Ectodermal cell (in vitro differentiated cells): ENCODE data around the gene CLSTN2.

Source experiments
- H3K27ac ChIP-seq: 2 replicates; pipeline ENCODE4 v1.7.0; 2013; ENCODE audit warnings: mild to moderate bottlenecking, low read depth, low read length; ENCODE audit not compliant: insufficient read depth, poor library complexity, severe bottlenecking
- H3K27me3 ChIP-seq: 2 replicates; pipeline ENCODE4 v1.7.0; 2013; ENCODE audit warnings: mild to moderate bottlenecking, low read length; ENCODE audit not compliant: insufficient read depth, control insufficient read depth, poor library complexity, severe bottlenecking
- H3K36me3 ChIP-seq: one replicate; pipeline ENCODE4 v1.7.0; 2013; ENCODE audit warnings: low read length; ENCODE audit not compliant: control insufficient read depth, insufficient read depth
- H3K4me1 ChIP-seq: one replicate; pipeline ENCODE4 v1.7.0; 2013; ENCODE audit warnings: low read length; ENCODE audit not compliant: control insufficient read depth, insufficient read depth
- H3K4me3 ChIP-seq: 2 replicates; pipeline ENCODE4 v1.7.0; 2013; ENCODE audit warnings: low read depth, low read length, control low read depth; ENCODE audit not compliant: insufficient read depth
- H3K9me3 ChIP-seq: 2 replicates; pipeline ENCODE4 v1.7.0; 2013; ENCODE audit warnings: mild to moderate bottlenecking, low read length, moderate library complexity; ENCODE audit not compliant: control insufficient read depth
- WGBS, 2 experiments: methylation state at CpG; one replicate each; pipeline ENCODE4 v1.1.7; 2013; ENCODE audit warnings: missing lambda C conversion rate in 2 of 2; 5-methylcytosine and 5-hydroxymethylcytosine counted together

CLSTN2 gene

GRCh38 chr3:140258222-140258724 lies 323.3 kb downstream of the CLSTN2 start:
- no peaks in the 10 kb centered on the region for H3K36me3 ChIP-seq
- 86 to 95% methylated on average over 3 to 4 of the region's 4 CpGs for WGBS, 2 experiments
- peaks cover 1% of the 10 kb centered on the region for H3K4me1 ChIP-seq
- H3K27me3 ChIP-seq, result no peaks in the 10 kb centered on the region
- H3K27ac ChIP-seq, result no peak overlapping the region
- no peaks in the 10 kb centered on the region for H3K9me3 ChIP-seq
- H3K4me3 ChIP-seq, result no peak overlapping the region

DNA sequence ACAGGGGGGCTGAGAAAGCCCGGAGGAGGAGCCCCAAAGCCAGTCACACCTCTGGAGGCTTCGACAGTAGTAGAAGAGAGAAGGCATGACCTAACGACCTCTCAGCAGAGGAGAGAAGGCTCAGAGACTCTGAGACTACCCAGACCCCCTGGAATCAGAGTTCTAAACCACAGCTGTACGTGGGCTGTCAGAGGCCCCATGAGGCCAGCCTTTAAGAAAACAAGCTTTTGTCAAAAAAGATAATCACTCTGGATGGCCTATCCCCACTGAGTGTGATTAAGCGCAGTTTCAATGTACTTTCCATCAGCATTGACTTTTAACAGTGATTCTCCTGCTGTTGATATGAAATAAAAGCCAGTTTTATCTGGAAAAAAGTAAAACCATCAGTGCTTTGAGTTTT lies 330.3 kb downstream of the CLSTN2 start:
- Histone ChIP-seq H3K4me3 (no peak overlapping the region), H3K9me3 (no peaks in the 10 kb centered on the region), H3K36me3 (no peaks in the 10 kb centered on the region), H3K27ac (no peak overlapping the region), H3K27me3 (no peaks in the 10 kb centered on the region), H3K4me1 (peaks cover 8% of the 10 kb centered on the region)
- 16 to 18% methylated on average over 5 of the region's 5 CpGs for WGBS, 2 experiments

GRCh38 chr3:140268103-140268502 lies 333.1 kb downstream of the CLSTN2 start:
- Histone ChIP-seq H3K4me3 (no peak overlapping the region), H3K27ac (no peak overlapping the region), H3K4me1 (peaks cover 8% of the 10 kb centered on the region), H3K36me3 (no peaks in the 10 kb centered on the region), H3K9me3 (no peaks in the 10 kb centered on the region), H3K27me3 (no peaks in the 10 kb centered on the region)
- 83 to 89% methylated on average over 2 to 3 of the region's 3 CpGs for WGBS, 2 experiments

DNA sequence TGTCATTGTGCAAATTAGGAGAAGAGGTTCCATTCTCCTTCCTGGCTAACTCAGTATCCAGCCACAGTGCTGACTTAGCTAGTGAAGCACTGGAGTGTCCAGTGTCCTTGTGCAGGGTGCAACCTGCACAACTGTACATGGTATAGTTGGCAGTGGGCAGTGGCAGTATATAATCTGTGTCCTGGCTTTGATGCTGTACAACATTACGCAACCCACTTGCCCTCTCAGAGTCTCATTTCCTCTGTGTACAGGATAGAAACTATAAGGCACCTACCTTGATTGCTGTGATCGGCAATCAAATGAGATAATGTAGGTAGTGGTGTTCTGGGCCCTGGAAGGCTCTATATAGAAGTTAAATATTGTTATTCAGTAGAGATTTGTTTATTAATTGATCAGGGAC lies 333.6 kb downstream of the CLSTN2 start:
- H3K27me3 ChIP-seq, result no peaks in the 10 kb centered on the region
- WGBS, 2 experiments, result 93 to 95% methylated on average over 2 of the region's 2 CpGs

GRCh38 chr3:140270329-140270728 lies 335.3 kb downstream of the CLSTN2 start:
- no peaks in the 10 kb centered on the region for H3K9me3 ChIP-seq
- peaks cover 5% of the 10 kb centered on the region for H3K4me1 ChIP-seq
- WGBS, 2 experiments, result 91 to 95% methylated on average over 3 of the region's 3 CpGs
- no peaks in the 10 kb centered on the region for H3K36me3 ChIP-seq
- no peak overlapping the region for H3K27ac ChIP-seq
- H3K27me3 ChIP-seq, result no peaks in the 10 kb centered on the region
- no peak overlapping the region for H3K4me3 ChIP-seq

More for the DNA sequence above, 333.6 kb downstream of the CLSTN2 start:
- Histone ChIP-seq H3K9me3 (no peaks in the 10 kb centered on the region), H3K4me1 (peaks cover 8% of the 10 kb centered on the region), H3K4me3 (no peak overlapping the region), H3K36me3 (no peaks in the 10 kb centered on the region), H3K27ac (no peak overlapping the region)

DNA sequence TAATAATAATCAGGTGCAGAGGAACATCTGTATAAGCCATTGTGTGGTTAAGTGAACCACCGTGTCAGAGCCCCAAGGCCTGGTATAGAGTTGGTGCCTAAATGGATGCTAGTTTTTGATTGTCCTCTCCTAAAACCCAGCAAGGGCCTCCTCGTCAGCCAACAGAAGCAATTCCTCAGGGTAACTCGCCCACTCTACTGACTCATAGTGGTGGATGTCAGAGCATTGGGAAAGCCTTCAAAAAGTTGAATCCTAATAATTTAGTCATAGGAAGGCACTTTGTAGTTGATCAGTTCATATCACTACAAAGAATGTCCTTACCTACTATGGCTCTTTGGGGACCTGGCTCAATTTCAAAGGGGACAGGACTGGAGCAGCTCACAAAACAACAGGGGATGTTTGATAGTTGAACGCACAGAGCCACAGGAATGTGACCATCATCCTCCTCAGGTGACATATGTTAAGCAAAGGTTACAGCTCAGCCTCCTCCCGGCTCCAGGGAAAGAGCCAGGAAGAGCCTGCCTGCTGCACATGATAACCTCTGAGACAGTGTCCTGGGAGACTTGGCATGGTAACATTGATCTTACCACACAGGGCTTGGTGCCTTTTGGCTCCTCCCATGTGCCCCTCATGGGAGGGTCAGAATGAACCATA lies 338.7 kb downstream of the CLSTN2 start:
- H3K27me3 ChIP-seq, result no peaks in the 10 kb centered on the region
- H3K4me3 ChIP-seq, result no peak overlapping the region
- H3K9me3 ChIP-seq, result no peaks in the 10 kb centered on the region
- peaks cover 3% of the 10 kb centered on the region for H3K4me1 ChIP-seq
- H3K27ac ChIP-seq, result no peak overlapping the region
- H3K36me3 ChIP-seq, result no peaks in the 10 kb centered on the region
- 86 to 87% methylated on average over 5 of the region's 5 CpGs for WGBS, 2 experiments

DNA sequence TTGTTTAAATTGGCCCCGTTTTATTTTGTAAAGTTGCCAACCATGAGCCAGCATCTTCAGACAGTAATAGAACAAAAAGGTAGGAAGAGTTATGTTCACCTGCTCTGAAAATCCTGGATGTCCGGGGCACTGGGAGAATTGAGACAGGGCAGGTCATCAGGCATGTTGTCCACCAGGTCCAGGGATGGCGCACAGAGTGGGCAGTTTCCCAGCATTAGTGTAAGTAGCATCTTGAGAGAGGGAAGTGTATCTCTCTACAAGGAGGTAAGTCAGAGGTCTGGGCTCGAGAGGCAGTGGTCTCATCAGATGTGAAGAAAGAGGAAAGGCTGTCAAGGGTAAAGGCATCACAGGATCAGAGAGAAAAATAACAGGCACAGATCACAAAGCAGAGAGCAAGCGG lies 339.4 kb downstream of the CLSTN2 start:
- Histone ChIP-seq H3K9me3 (no peaks in the 10 kb centered on the region), H3K4me3 (no peak overlapping the region), H3K27ac (no peak overlapping the region), H3K4me1 (peaks cover 3% of the 10 kb centered on the region), H3K27me3 (no peaks in the 10 kb centered on the region), H3K36me3 (no peaks in the 10 kb centered on the region)
- 86 to 93% methylated on average over 5 of the region's 5 CpGs for WGBS, 2 experiments

DNA sequence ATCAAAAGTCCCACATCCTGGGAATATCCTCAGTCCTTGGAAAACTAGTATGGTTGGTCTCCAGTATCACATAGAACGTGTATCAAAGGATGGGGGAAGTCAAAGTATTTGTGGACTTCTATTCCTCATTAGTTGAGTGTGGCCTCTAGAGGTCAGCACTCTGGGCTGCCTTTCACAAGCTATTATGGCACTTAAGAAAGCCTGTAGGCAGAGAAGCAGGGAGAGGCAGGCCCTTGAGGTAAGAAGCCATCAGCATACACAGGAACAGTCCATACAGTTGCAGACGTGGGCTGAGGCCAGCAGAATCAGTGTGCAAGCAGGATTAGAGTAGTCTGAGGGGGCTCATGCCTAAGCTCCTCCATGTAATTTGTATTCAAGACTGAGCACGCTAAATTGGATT lies 341.7 kb downstream of the CLSTN2 start:
- Histone ChIP-seq H3K27ac (no peak overlapping the region), H3K27me3 (no peaks in the 10 kb centered on the region), H3K36me3 (no peaks in the 10 kb centered on the region), H3K9me3 (no peaks in the 10 kb centered on the region), H3K4me1 (peaks cover 3% of the 10 kb centered on the region), H3K4me3 (no peak overlapping the region)
- 60 to 63% methylated on average over 3 of the region's 3 CpGs for WGBS, 2 experiments

DNA sequence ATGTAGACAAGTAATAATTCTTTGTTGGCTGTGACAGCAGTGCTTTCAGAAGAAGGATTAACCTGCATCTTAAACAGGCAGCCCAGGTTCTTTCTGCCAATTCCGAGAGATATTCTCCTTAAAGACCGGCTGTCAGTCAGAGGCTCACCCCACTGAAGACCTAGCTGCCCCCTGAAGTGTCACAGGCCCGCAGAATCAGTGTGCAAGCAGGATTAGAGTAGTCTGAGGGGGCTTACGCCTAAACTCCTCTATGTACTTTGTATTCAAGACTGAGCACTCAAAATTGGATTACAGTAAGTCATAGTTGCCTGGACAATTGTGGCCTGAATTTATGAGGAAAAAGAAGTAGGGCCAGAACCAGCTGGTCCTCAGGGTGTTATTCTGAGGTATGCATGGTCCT lies 342.9 kb downstream of the CLSTN2 start:
- no peak overlapping the region for H3K4me3 ChIP-seq
- WGBS, 2 experiments, result 88 to 91% methylated on average over 4 of the region's 4 CpGs
- no peaks in the 10 kb centered on the region for H3K36me3 ChIP-seq
- H3K4me1 ChIP-seq, result peaks cover 3% of the 10 kb centered on the region
- H3K27me3 ChIP-seq, result no peaks in the 10 kb centered on the region
- H3K9me3 ChIP-seq, result no peaks in the 10 kb centered on the region
- no peak overlapping the region for H3K27ac ChIP-seq

DNA sequence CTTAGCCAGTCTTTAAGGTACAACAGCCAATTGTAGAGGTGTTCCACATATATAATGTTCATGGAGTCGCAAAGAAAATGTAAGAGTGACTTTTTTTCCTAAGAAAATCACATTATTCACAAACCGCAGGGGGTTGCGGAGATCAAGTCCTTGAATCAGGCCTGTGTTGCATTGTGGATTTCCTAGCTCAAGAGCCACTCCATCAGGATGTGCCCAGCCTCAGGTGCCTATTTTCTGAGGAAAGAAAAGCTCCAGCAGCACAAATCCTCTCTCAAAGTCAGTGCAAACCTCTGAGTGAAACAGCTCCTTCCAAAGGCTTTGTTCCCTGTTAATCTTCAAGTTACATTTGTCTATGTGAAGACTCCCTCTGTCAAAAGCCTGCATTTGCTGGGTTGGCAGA lies 349.4 kb downstream of the CLSTN2 start:
- Histone ChIP-seq H3K9me3 (no peaks in the 10 kb centered on the region), H3K4me1 (no peaks in the 10 kb centered on the region), H3K27ac (no peak overlapping the region), H3K4me3 (no peak overlapping the region), H3K27me3 (no peaks in the 10 kb centered on the region), H3K36me3 (no peaks in the 10 kb centered on the region)
- 88 to 90% methylated on average over 3 of the region's 3 CpGs for WGBS, 2 experiments
